Panc1 (cell line): ENCODE results near the gene RANGAP1. TPM values are rescaled to one million over a fixed set of nuclear protein-coding genes. Genes with fewer than 3 reads are reported as not detected.

Experiments used
- ATAC-seq: fragments of 200-7000 bp; cut with Tn5 transposase; 2 replicates; pipeline ENCODE4 v1.9.1; 2020; ENCODE audit warnings: mild to moderate bottlenecking, moderate library complexity
- BruUV-seq: library from RNA; stranded (reverse); fragments of 400-500 nt; replicated peaks from 2 replicates; lab custom pipeline; 2021; lab: Mats Ljungman, UMichigan
- CTCF ChIA-PET: fragments of 300-600 bp; sonication (Branson Sonifier 250); formaldehyde crosslinking; loops from one replicate; lab custom pipeline; 2022; ENCODE audit warnings: antibody characterized with exemption; lab: Charles Lee
- POLR2A ChIA-PET: fragments of 300-600 bp; sonication (Branson Sonifier 250); formaldehyde crosslinking; loops from one replicate; lab custom pipeline; 2022; ENCODE audit warnings: antibody characterized with exemption; lab: Charles Lee
- DNase-seq: peaks from one replicate; pipeline ENCODE4 v3.0.0-alpha.2; 2010; ENCODE audit warnings: low read depth, low spot score
- H3K27ac ChIP-seq: 2 replicates; pipeline ENCODE4 v1.5.1; 2011; ENCODE audit warnings: mild to moderate bottlenecking, low read length, inconsistent platforms
- H3K27me3 ChIP-seq: fragments of 200-500 bp; sonication (Bioruptor generic); 2 replicates; pipeline ENCODE4 v1.6.0; 2014; ENCODE audit warnings: low read length, inconsistent platforms; ENCODE audit not compliant: control insufficient read depth, insufficient read depth
- H3K36me3 ChIP-seq: fragments of 200-500 bp; sonication (Bioruptor generic); 2 replicates; pipeline ENCODE4 v1.5.1; 2014; ENCODE audit warnings: inconsistent platforms, mild to moderate bottlenecking, low read length, moderate library complexity; ENCODE audit not compliant: control insufficient read depth, insufficient read depth
- H3K4me1 ChIP-seq: 2 replicates; pipeline ENCODE4 v1.5.1; 2011; ENCODE audit warnings: inconsistent platforms, mild to moderate bottlenecking, low read length, moderate library complexity; ENCODE audit not compliant: control insufficient read depth, insufficient read depth
- H3K4me3 ChIP-seq, 2 experiments: 2 replicates each; pipeline ENCODE4 v1.5.1; 2011 to 2012; ENCODE audit warnings: low read depth in 2 of 2, low read length in 2 of 2, mild to moderate bottlenecking in 2 of 2, inconsistent platforms in 1 of 2, moderate library complexity in 1 of 2
- H3K9me3 ChIP-seq: fragments of 200-500 bp; sonication (Bioruptor generic); 2 replicates; pipeline ENCODE4 v1.5.1; 2014; ENCODE audit warnings: low read depth, mild to moderate bottlenecking, inconsistent platforms, low read length, moderate library complexity; ENCODE audit not compliant: control insufficient read depth, insufficient read depth
- CTCF ChIP-seq: fragments of 450-650 bp; IDR thresholded peaks from 2 replicates; pipeline ENCODE4 v1.5.1; 2017; ENCODE audit warnings: mild to moderate bottlenecking
- POLR2AphosphoS5 ChIP-seq: IDR thresholded peaks from 2 replicates; pipeline ENCODE4 v1.6.1; 2012; ENCODE audit warnings: mild to moderate bottlenecking, low read depth, low read length, moderate library complexity
- REST ChIP-seq, 2 experiments: IDR thresholded peaks; 2 replicates each; pipeline ENCODE4 v1.6.1; 2011 to 2012; ENCODE audit warnings: low read depth in 2 of 2, control low read depth in 1 of 2, low read length in 1 of 2, mild to moderate bottlenecking in 1 of 2, moderate library complexity in 1 of 2; ENCODE audit not compliant: insufficient read depth in 1 of 2
- SIN3A ChIP-seq: IDR thresholded peaks from 2 replicates; pipeline ENCODE4 v1.6.1; 2012; ENCODE audit warnings: low read depth, mild to moderate bottlenecking, low read length, moderate library complexity, borderline replicate concordance; ENCODE audit not compliant: insufficient read depth
- TCF7L2 ChIP-seq: IDR thresholded peaks from 2 replicates; pipeline ENCODE4 v1.6.1; 2011; ENCODE audit warnings: mild to moderate bottlenecking, low read depth, low read length, inconsistent platforms
- in situ Hi-C: cut with HindIII; loops from 2 replicates; pipeline ENCODE4 v1.10.0; 2016; ENCODE audit warnings: low sequenced_read_pairs, low pct_unique_long_range_greater_than_20kb
- intact Hi-C: fragments of 100-400 bp; cut with micrococcal nuclease; formaldehyde crosslinking; loops from one replicate; pipeline ENCODE4 v1.10.0; 2022; ENCODE audit not compliant: unreplicated experiment
- total RNA-seq: library from RNA; stranded (reverse); gene quantifications from one replicate; pipeline ENCODE4 v1.2.1, GENCODE V29; 2021; ENCODE audit not compliant: unreplicated experiment

The RANGAP1 gene
- total RNA-seq, 1 experiment from 2014 or later, result 140 TPM

- ChIA-PET POLR2A (no interaction called here), CTCF (no interaction called here)
- no TSS peak for BruUV-seq
- Histone ChIP-seq H3K4me3 (no peak overlapping the region), H3K9me3 (no peaks in the 10 kb centered on the region), H3K27me3 (no peaks in the 10 kb centered on the region), H3K4me1 (no peaks in the 10 kb centered on the region; the same call in 1 of the 2 replicates), H3K36me3 (no peaks in the 10 kb centered on the region), H3K27ac (no peak overlapping the region)
- in situ Hi-C loops (no loop called here), intact Hi-C loops (no loop called here)
- ATAC-seq (no peak), DNase-seq (no peak)
- TF ChIP-seq POLR2AphosphoS5 (no peak), REST (IDR thresholded peaks at IDR 0.05; ENCODE audit: insufficient read depth in 1 of 2, low read depth in 2 of 2, low read length in 1 of 2) (no peak), CTCF (no peak), SIN3A (no peak), TCF7L2 (no peak)
These were observed 50.9 kb downstream of the RANGAP1 start for GRCh38 chr22:41234815-41235695.

GRCh38 chr22:41231369-41231768 is 54.6 kb downstream of the RANGAP1 start:
- ChIA-PET POLR2A (no interaction called here), CTCF (no interaction called here)
- H3K4me3 ChIP-seq, result no peak overlapping the region
- no peak for DNase-seq
- H3K9me3 ChIP-seq, result no peaks in the 10 kb centered on the region
- no peaks in the 10 kb centered on the region for H3K36me3 ChIP-seq
- no peak for TF ChIP-seq SIN3A
- TF ChIP-seq TCF7L2, result no peak
- no peak for TF ChIP-seq POLR2AphosphoS5
- TF ChIP-seq REST (IDR thresholded peaks at IDR 0.05; ENCODE audit: insufficient read depth in 1 of 2, low read depth in 2 of 2, low read length in 1 of 2), result no peak
- no peak for TF ChIP-seq CTCF
- no peaks in the 10 kb centered on the region for H3K27me3 ChIP-seq
- intact Hi-C loops (no loop called here), in situ Hi-C loops (no loop called here)
- H3K27ac ChIP-seq, result no peak overlapping the region
- ATAC-seq, result no peak
- H3K4me1 ChIP-seq, result no peaks in the 10 kb centered on the region; the same call in 1 of the 2 replicates
- BruUV-seq, result no TSS peak
